Muscle layer of colon (tissue), 2 donors: ENCODE results near the gene CCDC102A.

Experiments used
- H3K27ac ChIP-seq: one replicate; pipeline ENCODE4 v1.7.0; 2013; ENCODE audit warnings: low read depth, mild to moderate bottlenecking, low read length, moderate library complexity
- H3K27me3 ChIP-seq, 2 donors: one replicate each; pipeline ENCODE4 v1.7.0; 2013; ENCODE audit warnings: low read length in 2 of 2, mild to moderate bottlenecking in 2 of 2; ENCODE audit not compliant: insufficient read depth in 2 of 2, control insufficient read depth in 1 of 2
- H3K36me3 ChIP-seq: one replicate; pipeline ENCODE4 v1.7.0; 2013; ENCODE audit warnings: mild to moderate bottlenecking, low read length; ENCODE audit not compliant: insufficient read depth
- H3K4me1 ChIP-seq: one replicate; pipeline ENCODE4 v1.7.0; 2013; ENCODE audit warnings: mild to moderate bottlenecking, low read length; ENCODE audit not compliant: insufficient read depth
- H3K4me3 ChIP-seq, 2 donors: one replicate each; pipeline ENCODE4 v1.7.0; 2013; ENCODE audit warnings: low read length in 2 of 2, low read depth in 1 of 2, mild to moderate bottlenecking in 1 of 2, moderate library complexity in 1 of 2
- H3K9ac ChIP-seq: one replicate; pipeline ENCODE4 v1.7.0; 2013; ENCODE audit warnings: low read length
- H3K9me3 ChIP-seq: one replicate; pipeline ENCODE4 v1.7.0; 2013; ENCODE audit warnings: mild to moderate bottlenecking, low read length
- donor health status: abdominal sarcoma.
- donor health status: Adenocarcinoma of cecum.

The CCDC102A gene

DNA sequence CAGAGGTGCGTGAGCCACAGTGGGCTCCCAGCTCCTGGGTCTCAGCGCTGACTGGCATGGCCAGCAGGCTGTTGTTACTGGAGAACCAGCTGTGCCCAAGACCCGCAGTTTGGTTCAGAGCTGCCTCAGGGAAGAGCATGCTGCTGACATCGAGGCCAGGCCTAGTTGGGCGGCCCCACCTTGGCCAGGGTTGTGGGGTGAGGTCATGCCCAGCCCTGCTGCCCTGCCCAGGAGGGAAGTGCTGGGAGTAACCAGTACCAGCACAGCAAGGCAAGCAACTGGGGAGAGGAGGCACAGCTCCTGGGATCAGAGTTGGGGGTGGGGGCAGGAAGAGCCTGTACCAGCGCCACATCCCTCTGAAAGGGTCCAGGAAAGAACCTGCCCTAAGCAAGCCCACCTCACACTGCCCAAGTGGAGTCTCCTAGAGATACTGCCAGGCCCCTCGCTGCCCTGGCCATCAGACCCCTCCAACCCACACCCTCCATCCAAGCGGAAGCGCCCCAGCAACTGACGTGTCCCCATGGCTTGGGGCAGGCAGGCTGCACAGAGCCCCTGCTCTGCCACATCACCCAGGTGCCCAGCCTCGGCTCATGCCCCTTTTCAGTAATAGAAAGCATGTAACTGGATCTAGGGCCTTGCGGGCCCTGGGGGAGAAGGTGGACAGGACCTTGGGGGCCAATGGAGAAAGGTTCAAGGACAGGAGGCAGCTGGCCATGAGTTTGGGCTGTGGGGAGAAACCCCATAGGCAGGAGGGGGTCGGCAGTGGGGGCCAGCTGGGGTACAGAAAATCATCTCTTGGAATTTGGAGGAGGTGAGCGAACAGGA is 51.1 kb downstream of the CCDC102A start:
- H3K36me3 ChIP-seq, result no peaks in the 10 kb centered on the region
- peak overlapping the region; percentile 44 for H3K27ac ChIP-seq
- peaks cover 21% of the 10 kb centered on the region for H3K4me1 ChIP-seq
- H3K9ac ChIP-seq, result peak overlapping the region; percentile 50
- peak overlapping the region; percentile 64 to 68 for H3K4me3 ChIP-seq
- H3K27me3 ChIP-seq, result no peaks in the 10 kb centered on the region
- H3K9me3 ChIP-seq, result no peaks in the 10 kb centered on the region

DNA sequence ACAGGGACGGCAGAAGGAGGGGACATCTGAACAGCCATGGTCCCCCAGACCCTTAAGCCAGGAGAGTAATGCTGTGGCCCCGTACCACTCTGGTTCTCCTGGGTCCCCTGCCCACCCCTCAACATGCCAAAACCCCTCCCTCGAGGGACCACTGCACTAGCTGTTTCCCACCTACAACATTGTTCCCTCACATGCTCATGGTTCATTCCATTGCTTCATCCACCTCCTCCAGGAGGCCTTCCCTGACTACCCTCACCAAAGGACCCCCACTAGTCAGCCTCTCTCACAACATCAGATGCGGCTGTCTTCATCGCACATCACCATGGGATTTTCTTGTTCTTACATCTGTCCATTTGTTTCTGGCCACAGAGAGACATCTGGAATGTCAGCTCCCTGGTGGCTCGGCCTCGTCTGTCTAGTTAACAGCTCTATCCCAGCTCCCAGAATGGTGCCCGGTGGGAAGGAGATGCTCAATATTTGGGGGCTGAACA is 51.8 kb downstream of the CCDC102A start:
- no peak overlapping the region for H3K9ac ChIP-seq
- H3K4me3 ChIP-seq, result no peak overlapping the region
- H3K4me1 ChIP-seq, result peaks cover 23% of the 10 kb centered on the region
- H3K27ac ChIP-seq, result no peak overlapping the region
- no peaks in the 10 kb centered on the region for H3K27me3 ChIP-seq
- H3K9me3 ChIP-seq, result no peaks in the 10 kb centered on the region
- H3K36me3 ChIP-seq, result no peaks in the 10 kb centered on the region

DNA sequence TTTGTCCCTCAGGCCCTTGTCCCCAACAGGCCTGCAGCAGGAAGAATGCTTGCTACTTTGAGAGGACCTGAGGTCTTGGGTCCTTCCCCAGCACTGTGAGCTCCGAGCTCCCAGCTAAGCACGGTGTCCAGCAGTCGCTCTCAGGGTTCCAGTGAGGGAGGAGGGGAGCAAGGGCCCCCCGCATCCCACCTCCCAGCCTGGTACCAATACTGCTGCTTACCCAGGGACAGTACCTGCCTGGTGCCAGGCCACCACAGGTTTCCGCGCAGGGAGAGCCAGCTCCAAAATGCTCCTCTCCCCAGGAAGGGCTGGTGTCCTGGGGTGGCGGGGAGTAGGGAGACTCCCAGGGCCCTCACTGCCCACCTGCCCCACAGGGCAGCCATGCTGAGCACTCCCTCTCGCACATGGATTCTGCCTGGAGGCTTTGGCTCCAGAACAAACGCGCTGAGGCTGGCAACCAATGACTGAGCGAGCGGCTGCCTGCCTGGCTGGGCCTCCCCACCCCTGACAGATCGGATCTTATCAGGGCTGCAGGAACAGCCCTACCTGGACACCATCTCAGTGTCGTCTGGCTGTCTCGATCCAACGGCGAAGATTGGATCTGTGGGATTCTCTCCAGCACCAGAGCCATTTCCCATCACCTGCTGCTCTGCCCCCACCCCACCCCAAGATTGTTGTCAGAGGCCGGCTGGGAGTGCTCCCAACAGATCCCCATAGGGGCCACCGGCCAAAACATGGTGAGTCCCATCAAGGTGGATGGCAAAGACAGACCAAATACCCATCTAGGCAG is 52.5 kb downstream of the CCDC102A start:
- Histone ChIP-seq H3K9me3 (no peaks in the 10 kb centered on the region), H3K27ac (no peak overlapping the region), H3K36me3 (no peaks in the 10 kb centered on the region), H3K27me3 (no peaks in the 10 kb centered on the region), H3K9ac (no peak overlapping the region), H3K4me1 (peaks cover 23% of the 10 kb centered on the region), H3K4me3 (no peak overlapping the region)

DNA sequence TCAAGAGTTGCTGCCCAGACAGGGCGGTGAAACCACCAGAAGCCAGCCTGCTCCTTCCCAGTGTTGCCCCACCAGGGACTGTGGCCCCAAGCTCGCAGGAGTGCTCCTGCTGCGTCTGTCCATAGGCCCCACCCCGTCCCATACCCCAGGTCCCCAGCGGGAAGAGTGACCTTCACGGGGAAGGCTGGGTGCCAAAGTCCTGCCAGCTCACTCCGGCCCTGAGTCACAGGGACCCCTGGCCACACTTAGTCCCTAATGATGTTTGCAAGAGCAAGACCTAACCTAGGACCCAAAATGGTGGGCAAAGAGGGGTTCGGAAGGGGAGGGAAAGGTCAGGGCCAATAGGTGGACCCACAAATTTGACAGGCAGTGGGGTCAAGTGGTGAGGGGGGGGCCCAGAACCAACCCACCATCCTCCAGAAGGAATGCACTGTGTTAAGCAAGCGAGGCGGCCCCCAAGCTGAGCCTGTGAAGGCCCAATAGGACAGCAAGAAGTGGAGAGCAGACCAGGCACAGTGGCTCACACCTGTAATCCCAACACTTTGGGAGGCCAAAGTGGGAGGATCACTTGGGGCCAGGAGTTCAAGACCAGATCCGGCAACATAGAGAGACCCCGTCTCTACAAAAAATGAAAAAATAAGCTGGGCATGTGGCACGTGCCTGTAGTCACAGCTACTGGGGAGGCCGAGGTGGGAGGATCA is 53.4 kb downstream of the CCDC102A start:
- Histone ChIP-seq H3K36me3 (no peaks in the 10 kb centered on the region), H3K4me1 (peaks cover 23% of the 10 kb centered on the region), H3K9ac (no peak overlapping the region), H3K4me3 (no peak overlapping the region), H3K27me3 (no peaks in the 10 kb centered on the region), H3K9me3 (no peaks in the 10 kb centered on the region), H3K27ac (no peak overlapping the region)

DNA sequence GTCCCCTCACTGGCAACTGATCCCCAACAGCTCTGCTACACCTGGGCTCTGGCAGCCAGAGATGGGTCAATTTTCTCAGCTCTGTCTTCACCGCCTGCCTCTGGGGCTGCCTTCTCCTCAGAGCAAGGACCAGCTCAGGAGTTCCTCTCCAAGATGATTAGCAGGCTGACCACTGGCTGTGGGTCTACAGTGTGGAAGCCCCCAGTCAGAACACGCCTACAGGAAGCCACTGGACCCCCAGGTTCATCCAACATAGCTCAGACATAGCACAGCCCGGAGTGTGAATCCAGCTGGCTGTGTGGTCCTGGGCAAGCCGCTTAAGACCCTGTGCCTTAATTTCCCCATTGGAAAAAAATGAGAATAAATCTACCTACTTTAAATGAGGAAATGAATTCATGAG is 55.0 kb downstream of the CCDC102A start:
- Histone ChIP-seq H3K4me3 (no peak overlapping the region), H3K27me3 (no peaks in the 10 kb centered on the region), H3K9ac (no peak overlapping the region), H3K4me1 (peaks cover 15% of the 10 kb centered on the region), H3K27ac (no peak overlapping the region), H3K9me3 (no peaks in the 10 kb centered on the region), H3K36me3 (no peaks in the 10 kb centered on the region)

DNA sequence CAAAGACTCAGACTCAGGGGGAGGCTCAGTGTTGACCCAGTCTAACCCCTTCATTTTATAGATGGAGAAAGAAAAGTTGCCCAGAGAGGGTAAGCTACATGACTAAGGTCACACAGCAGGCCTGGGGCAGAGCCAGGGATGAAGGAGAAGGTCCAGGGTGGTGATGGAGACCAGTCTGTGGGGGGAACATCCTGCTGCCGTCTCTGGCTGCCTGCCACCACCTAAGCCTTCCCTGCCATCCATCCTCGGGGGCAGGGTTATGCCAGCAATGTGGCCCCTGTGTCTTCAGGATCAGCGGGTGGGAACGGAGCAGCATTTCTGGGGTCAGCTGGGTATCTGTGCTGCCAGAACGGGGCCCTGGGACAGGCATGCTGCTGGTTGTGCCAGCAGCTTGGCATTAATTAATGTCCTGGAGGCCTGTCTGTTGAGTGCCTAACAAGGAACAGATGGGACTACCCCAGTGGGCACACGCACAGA is 55.6 kb downstream of the CCDC102A start:
- H3K27ac ChIP-seq, result no peak overlapping the region
- peaks cover 17% of the 10 kb centered on the region for H3K4me1 ChIP-seq
- H3K9ac ChIP-seq, result no peak overlapping the region
- H3K9me3 ChIP-seq, result no peaks in the 10 kb centered on the region
- H3K27me3 ChIP-seq, result no peaks in the 10 kb centered on the region
- H3K4me3 ChIP-seq, result no peak overlapping the region
- no peaks in the 10 kb centered on the region for H3K36me3 ChIP-seq

DNA sequence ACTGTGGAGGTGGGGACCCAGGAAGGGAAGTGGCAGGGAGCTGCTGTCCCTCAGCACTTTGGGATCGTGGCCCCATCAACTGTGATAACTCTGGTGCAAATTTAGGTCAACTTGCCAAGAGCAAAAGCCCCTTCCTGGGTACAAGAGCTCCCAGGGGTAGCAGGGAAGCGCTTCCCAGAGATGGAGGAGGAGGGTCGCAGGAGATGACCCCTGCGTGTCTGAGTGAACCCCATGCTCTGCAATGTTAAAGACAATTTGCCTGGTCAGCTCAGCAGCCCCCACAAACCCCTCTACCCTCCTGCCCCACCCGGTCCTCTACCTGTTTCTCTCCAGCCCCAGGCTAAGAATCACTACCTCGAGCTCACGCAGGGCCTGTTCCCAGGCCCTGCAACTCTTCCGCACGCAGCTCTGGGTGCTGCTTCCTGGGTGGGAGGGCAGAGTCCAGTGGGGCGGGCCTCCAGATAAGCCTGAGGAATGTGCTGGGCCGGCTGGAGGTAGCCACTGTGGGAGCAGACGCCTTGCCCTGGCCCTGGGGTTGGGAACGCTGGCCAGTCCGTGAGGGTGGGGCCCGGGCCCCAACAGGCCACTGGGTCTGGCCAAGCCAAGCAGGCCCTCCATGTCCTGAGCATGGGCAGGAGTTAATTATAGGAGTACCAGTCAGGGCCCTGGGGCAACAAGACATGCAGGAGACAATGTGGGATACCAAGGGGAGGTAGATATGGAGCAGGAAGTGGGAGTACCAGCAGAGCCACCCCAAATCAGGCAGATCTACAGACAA is 56.2 kb downstream of the CCDC102A start:
- H3K27ac ChIP-seq, result no peak overlapping the region
- H3K9ac ChIP-seq, result no peak overlapping the region
- H3K4me1 ChIP-seq, result peaks cover 11% of the 10 kb centered on the region
- H3K4me3 ChIP-seq, result peak overlapping the region in 1 of 2 donors; percentile 28
- no peaks in the 10 kb centered on the region for H3K27me3 ChIP-seq
- H3K9me3 ChIP-seq, result no peaks in the 10 kb centered on the region
- peaks cover 1% of the 10 kb centered on the region for H3K36me3 ChIP-seq

DNA sequence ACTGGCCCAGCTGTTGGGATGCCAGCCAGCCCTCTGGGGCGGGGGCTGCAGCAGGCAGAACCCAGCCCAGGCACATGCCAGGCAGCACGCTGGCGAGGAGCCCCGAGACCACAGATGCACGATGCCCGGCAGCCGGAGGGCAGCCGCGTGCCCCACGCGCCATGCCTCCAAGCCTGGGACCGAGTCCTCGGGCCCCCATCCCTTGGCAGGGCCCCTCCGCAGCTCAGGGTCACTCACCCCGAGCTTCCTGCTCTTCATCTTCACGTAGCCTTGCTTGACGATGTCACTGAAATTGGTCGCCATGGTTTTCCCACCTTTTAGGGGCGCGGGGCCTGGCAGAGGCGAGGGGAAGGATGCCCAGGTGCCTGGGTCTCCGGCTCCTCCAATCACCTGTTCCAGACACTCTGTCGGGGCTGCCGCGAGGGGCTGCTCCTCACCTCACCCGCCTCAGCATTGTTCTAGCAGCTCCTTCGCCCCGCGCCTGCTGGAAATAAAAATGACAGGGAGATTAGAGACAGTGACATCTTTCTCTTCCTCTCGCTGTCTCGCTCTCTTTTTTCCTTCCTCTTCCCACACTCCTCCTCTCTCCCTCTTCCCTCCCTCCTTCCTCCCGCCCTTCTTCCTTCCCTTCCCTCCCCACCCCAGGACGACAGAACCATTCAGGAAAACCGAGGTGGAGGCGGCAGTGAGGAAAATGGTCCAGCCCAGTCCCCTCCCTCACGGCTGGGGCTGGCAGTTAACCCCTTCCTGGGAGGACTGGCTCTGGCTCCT is 57.0 kb downstream of the CCDC102A start:
- Histone ChIP-seq H3K4me1 (peaks cover 10% of the 10 kb centered on the region), H3K4me3 (peak overlapping the region in 1 of 2 donors; percentile 28)

DNA sequence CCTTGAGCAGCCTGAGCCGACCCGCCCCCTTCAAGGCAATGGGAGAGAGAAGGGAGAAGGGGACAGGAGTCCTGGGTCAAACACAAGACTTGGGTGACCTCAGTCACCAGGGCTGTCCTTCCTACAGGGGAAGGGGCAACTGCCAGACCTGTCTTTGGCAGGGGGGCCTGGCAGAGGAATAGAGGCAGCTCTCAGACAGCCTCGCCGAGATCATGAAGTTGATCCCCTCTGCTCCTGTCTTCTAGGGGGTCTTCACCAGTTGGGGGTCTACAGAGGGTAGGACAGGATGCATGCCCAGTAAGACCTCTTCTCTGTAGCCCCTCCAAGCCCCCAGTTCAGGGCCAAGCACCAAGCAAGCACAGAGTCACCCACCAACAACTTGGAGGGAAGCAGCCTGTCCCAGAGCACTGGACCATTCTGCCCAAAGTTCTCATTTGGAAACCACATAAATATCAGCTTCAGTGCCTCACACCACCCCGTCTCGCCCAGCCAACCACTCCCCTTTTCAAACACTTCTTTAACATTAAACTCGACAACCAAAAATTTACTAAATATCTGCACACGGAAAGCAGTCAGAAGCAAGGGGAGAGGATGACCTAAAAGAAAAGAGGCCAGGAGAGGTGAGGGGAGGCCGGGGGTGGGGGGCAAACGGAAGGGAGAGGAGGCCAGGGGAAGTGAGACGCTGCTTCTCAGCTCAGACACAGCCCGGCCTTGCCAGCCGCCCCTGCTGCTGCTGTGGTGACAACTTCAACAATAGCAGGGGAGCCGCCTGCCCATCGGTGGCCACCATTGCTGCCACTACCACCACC is 57.8 kb downstream of the CCDC102A start:
- Histone ChIP-seq H3K9ac (no peak overlapping the region), H3K36me3 (peaks cover 16% of the 10 kb centered on the region), H3K27me3 (no peaks in the 10 kb centered on the region), H3K4me3 (peak overlapping the region in 1 of 2 donors; percentile 28), H3K9me3 (no peaks in the 10 kb centered on the region), H3K27ac (peak overlapping the region; percentile 44), H3K4me1 (peaks cover 10% of the 10 kb centered on the region)

More for the DNA sequence above, 57.0 kb downstream of the CCDC102A start:
- Histone ChIP-seq H3K27ac (peak overlapping the region; percentile 44), H3K36me3 (peaks cover 9% of the 10 kb centered on the region), H3K27me3 (no peaks in the 10 kb centered on the region), H3K9me3 (no peaks in the 10 kb centered on the region), H3K9ac (no peak overlapping the region)
